Testis (tissue), 3 donors: ENCODE results near the gene FAM107B. TPM values are rescaled to one million over a fixed set of nuclear protein-coding genes. Genes with fewer than 3 reads are reported as not detected.

Experiments used
- DNase-seq: peaks from one replicate; pipeline ENCODE4 v3.0.0-alpha.2; 2019
- H3K27ac ChIP-seq, 2 donors: fragments of 200-600 bp; sonication (generic); one replicate each; pipeline ENCODE4 v1.5.1; 2019
- H3K27me3 ChIP-seq: fragments of 200-600 bp; sonication (generic); one replicate; pipeline ENCODE4 v1.5.1; 2019
- H3K36me3 ChIP-seq: fragments of 200-600 bp; sonication (generic); one replicate; pipeline ENCODE4 v1.5.1; 2017; ENCODE audit warnings: low read depth; ENCODE audit errors: missing control alignments
- H3K4me1 ChIP-seq: fragments of 200-600 bp; sonication (generic); one replicate; pipeline ENCODE4 v1.5.1; 2019
- H3K4me3 ChIP-seq, 2 donors: fragments of 200-600 bp; sonication (generic); one replicate each; pipeline ENCODE4 v1.5.1; 2017 to 2019
- H3K9me3 ChIP-seq: fragments of 200-600 bp; sonication (generic); one replicate; pipeline ENCODE4 v1.5.1; 2017
- CTCF ChIP-seq, 3 experiments: fragments of 450-650 bp in 2 of 3; fragments of 200-600 bp in 1 of 3; sonication (generic) in 1 of 3; IDR thresholded peaks; one replicate each; pipeline ENCODE4 v1.5.1; 2016 to 2019; ENCODE audit warnings: antibody characterized with exemption in 3 of 3, mild to moderate bottlenecking in 2 of 3, moderate library complexity in 1 of 3
- POLR2A ChIP-seq: fragments of 450-650 bp; IDR thresholded peaks from one replicate; pipeline ENCODE4 v1.6.1; 2017; ENCODE audit warnings: antibody characterized with exemption, mild to moderate bottlenecking, moderate library complexity
- WGBS, 2 donors: methylation state at CpG; one replicate each; pipeline ENCODE4 v1.1.5; 2018; 5-methylcytosine and 5-hydroxymethylcytosine counted together
- intact Hi-C: fragments of 100-400 bp; cut with DNase I; formaldehyde crosslinking; loops from one replicate; pipeline ENCODE4 v1.15.1; 2023; ENCODE audit warnings: low total_unique reads
- polyA plus RNA-seq: library from polyadenylated mRNA; stranded (reverse); fragments of 350-450 nt; fragmentation: Illumina TruSeq; extraction: RNeasy Lipid Tissue Mini Kit (QIAGEN cat#74804); gene quantifications from one replicate; pipeline ENCODE4 v1.2.3, GENCODE V29; 2014; ENCODE audit warnings: low read depth, low replicate concordance; ENCODE audit not compliant: insufficient read depth
- total RNA-seq, 2 donors: library from RNA; depleted of rRNA; stranded (reverse); fragments of >200 nt; gene quantifications; one replicate each; pipeline ENCODE4 v1.2.3, GENCODE V29; 2016

Gene FAM107B
- total and polyA plus RNA-seq, 3 donors from 2014 or later, result 71.7 to 89.5 (median 82.8) TPM

DNA sequence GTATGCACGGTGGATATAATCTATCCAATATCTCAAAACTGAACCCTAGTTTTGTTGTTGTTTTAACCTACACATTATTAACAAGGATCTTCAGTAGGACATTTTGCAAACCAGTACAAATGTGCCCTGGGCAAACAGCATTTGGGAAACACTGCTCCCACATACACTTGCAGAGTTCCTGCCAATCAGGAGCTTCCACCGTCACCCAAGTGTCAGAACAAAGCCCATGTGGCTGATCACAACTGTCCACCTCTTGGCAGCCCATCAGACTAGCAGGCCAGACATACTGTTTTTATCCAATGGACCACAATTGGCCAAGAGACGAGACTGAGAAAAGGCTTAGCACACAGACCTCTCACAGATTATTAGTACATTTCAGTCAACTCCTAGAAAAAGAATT lies 200.4 kb downstream of the FAM107B start:
- no peak for DNase-seq
- H3K27ac ChIP-seq, result no peak overlapping the region
- WGBS, 2 donors, result 74 to 76% methylated on average over 3 of the region's 3 CpGs
- H3K9me3 ChIP-seq, result no peaks in the 10 kb centered on the region
- no peaks in the 10 kb centered on the region for H3K36me3 ChIP-seq
- H3K4me3 ChIP-seq, result no peak overlapping the region
- TF ChIP-seq POLR2A (no peak), CTCF (IDR thresholded peaks at IDR 0.05) (no peak)
- H3K27me3 ChIP-seq, result no peaks in the 10 kb centered on the region
- no peaks in the 10 kb centered on the region for H3K4me1 ChIP-seq
- intact Hi-C loops, result no loop called here

DNA sequence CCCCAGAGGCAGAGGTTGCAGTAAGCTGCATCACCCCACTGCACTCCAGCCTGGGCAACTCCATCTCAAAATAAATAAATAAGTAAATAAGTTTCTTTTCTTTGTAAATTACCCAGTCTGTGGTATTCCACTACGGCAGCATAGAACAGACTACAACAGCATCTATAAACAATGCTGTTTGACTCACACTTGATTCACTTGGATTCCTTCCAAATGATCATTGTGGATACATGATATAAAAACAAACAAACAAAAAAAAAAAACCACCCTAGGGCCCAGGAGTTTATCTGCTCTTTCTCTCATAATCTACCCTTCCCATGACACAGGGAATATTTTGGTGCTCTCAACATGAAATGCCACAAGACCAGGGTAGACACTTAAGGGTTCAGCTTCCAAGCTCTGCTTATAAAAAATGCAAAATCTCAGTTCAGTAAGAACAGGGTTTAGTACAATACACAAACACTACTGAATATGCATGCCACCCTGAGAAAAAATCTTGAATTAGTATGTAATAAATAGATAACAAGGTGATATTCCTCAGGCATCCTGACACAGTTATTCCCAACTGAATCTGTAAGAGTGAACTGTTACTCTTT lies 200.9 kb downstream of the FAM107B start:
- no peaks in the 10 kb centered on the region for H3K36me3 ChIP-seq
- no peak overlapping the region for H3K27ac ChIP-seq
- DNase-seq, result no peak
- no peak overlapping the region for H3K4me3 ChIP-seq
- H3K9me3 ChIP-seq, result no peaks in the 10 kb centered on the region
- H3K27me3 ChIP-seq, result no peaks in the 10 kb centered on the region
- TF ChIP-seq POLR2A (no peak), CTCF (IDR thresholded peaks at IDR 0.05) (no peak)
- intact Hi-C loops, result no loop called here
- 74 to 86% methylated on average over 1 of the region's 1 CpG for WGBS, 2 donors
- H3K4me1 ChIP-seq, result no peaks in the 10 kb centered on the region

GRCh38 chr10:14572811-14573210 lies 201.9 kb downstream of the FAM107B start:
- H3K27ac ChIP-seq, result no peak overlapping the region
- TF ChIP-seq POLR2A (no peak), CTCF (IDR thresholded peaks at IDR 0.05) (no peak)

DNA sequence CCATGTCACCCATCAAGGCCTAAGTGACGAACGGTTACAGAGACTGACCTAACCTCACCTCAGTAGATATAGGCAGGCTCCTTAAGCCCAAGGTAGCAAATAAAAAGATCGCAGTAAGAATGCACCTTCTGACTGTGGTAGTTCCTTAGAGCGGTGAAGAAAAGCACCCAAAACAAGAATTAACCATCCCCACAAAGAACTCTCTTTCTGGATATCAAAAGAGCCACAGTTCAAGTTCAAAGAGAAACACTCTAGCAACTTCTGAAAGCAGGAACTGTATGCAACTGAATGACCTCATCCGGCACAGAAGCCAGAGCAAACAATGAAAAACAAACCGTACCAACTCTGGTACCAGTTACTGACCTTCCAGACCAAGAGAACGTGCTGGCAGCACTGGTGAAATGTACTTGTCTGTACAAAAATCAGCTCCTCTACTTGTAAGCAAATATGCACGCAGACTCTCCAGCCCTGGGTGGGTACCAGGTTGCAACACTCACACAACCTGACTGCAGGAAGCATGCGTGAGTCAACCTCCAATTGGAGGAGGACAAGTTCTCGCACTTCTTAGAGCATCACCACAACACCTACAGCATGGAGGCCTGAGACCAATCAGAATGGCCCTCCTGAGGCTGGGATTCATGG lies 202.7 kb downstream of the FAM107B start:
- 66 to 79% methylated on average over 10 of the region's 10 CpGs for WGBS, 2 donors

More at GRCh38 chr10:14572811-14573210, 201.9 kb downstream of the FAM107B start:
- Histone ChIP-seq H3K9me3 (no peaks in the 10 kb centered on the region), H3K27me3 (no peaks in the 10 kb centered on the region), H3K36me3 (no peaks in the 10 kb centered on the region), H3K4me1 (no peaks in the 10 kb centered on the region), H3K4me3 (no peak overlapping the region)
- no peak for DNase-seq
- 95 to 97% methylated on average over 3 of the region's 3 CpGs for whole genome bisulfite sequencing, 2 donors
- intact Hi-C loops, result no loop called here

More for the DNA sequence above, 202.7 kb downstream of the FAM107B start:
- Histone ChIP-seq H3K27ac (peak overlapping the region; percentile 64 to 74), H3K27me3 (no peaks in the 10 kb centered on the region), H3K4me1 (no peaks in the 10 kb centered on the region), H3K9me3 (no peaks in the 10 kb centered on the region), H3K36me3 (no peaks in the 10 kb centered on the region), H3K4me3 (no peak overlapping the region)
- no peak for TF ChIP-seq CTCF (IDR thresholded peaks at IDR 0.05)
- no peak for TF ChIP-seq POLR2A
- intact Hi-C loops, result no loop called here
- peak; percentile 70 for DNase-seq
